ENCODE data around the gene ATP13A4. TPM values are rescaled to one million over a fixed set of nuclear protein-coding genes. Genes with fewer than 3 reads are reported as not detected.
"Not testable (repeated sequence)": the region's sequence is repeated elsewhere in the genome, so short reads cannot be mapped to it uniquely, and the experiment has no call there.

ATP13A4 gene
- total RNA-seq, 1 donor: not detected

- no peak overlapping the region for H3K4me2 ChIP-seq (ENCODE audit: insufficient read depth, low read length)
- H3K27ac ChIP-seq (ENCODE audit: low read depth, low read length): no peak overlapping the region
- no peaks in the 10 kb centered on the region for H4K20me1 ChIP-seq (ENCODE audit: insufficient read depth, low read length)
- H3K27me3 ChIP-seq (ENCODE audit: insufficient read depth, low read length): no peaks in the 10 kb centered on the region
- no peak overlapping the region for H3K4me3 ChIP-seq (ENCODE audit: insufficient read depth, low read length)
- no peaks in the 10 kb centered on the region for H3K9me3 ChIP-seq (ENCODE audit: low read depth, low read length)
- H3K4me1 ChIP-seq (ENCODE audit: insufficient read depth, low read length): no peaks in the 10 kb centered on the region
- no peak for DNase-seq (ENCODE audit: insufficient read length, low spot score, missing footprints)
- no peak overlapping the region for H2AFZ ChIP-seq (ENCODE audit: low read length)
- no peaks in the 10 kb centered on the region for H3K36me3 ChIP-seq (ENCODE audit: insufficient read depth, low read length)
- no peaks in the 10 kb centered on the region for H3K79me2 ChIP-seq (ENCODE audit: insufficient read depth, low read length)
- TF ChIP-seq CTCF (IDR thresholded peaks at IDR 0.05; ENCODE audit: extremely low read depth, low read depth, low read length): no peak
These were observed 8.6 kb downstream of the ATP13A4 start for GRCh38 chr3:193546129-193546528.

- no peaks in the 10 kb centered on the region for H4K20me1 ChIP-seq (ENCODE audit: insufficient read depth, low read length)
- no peaks in the 10 kb centered on the region for H3K36me3 ChIP-seq (ENCODE audit: insufficient read depth, low read length)
- H3K4me3 ChIP-seq (ENCODE audit: insufficient read depth, low read length): no peak overlapping the region
- H3K27ac ChIP-seq (ENCODE audit: low read depth, low read length): no peak overlapping the region
- no peak overlapping the region for H3K4me2 ChIP-seq (ENCODE audit: insufficient read depth, low read length)
- no peak overlapping the region for H2AFZ ChIP-seq (ENCODE audit: low read length)
- TF ChIP-seq CTCF (IDR thresholded peaks at IDR 0.05; ENCODE audit: extremely low read depth, low read depth, low read length): no peak
- no peaks in the 10 kb centered on the region for H3K9me3 ChIP-seq (ENCODE audit: low read depth, low read length)
- DNase-seq (ENCODE audit: insufficient read length, low spot score, missing footprints): no peak
- no peaks in the 10 kb centered on the region for H3K79me2 ChIP-seq (ENCODE audit: insufficient read depth, low read length)
- no peaks in the 10 kb centered on the region for H3K4me1 ChIP-seq (ENCODE audit: insufficient read depth, low read length)
- no peaks in the 10 kb centered on the region for H3K27me3 ChIP-seq (ENCODE audit: insufficient read depth, low read length)
These were observed 9.4 kb downstream of the ATP13A4 start for GRCh38 chr3:193545304-193545703.

- Histone ChIP-seq H3K79me2 (ENCODE audit: insufficient read depth, low read length) (no peaks in the 10 kb centered on the region), H3K36me3 (ENCODE audit: insufficient read depth, low read length) (no peaks in the 10 kb centered on the region), H4K20me1 (ENCODE audit: insufficient read depth, low read length) (no peaks in the 10 kb centered on the region), H3K4me1 (ENCODE audit: insufficient read depth, low read length) (no peaks in the 10 kb centered on the region), H3K4me3 (ENCODE audit: insufficient read depth, low read length) (no peak overlapping the region), H3K4me2 (ENCODE audit: insufficient read depth, low read length) (no peak overlapping the region), H2AFZ (ENCODE audit: low read length) (no peak overlapping the region), H3K9me3 (ENCODE audit: low read depth, low read length) (no peaks in the 10 kb centered on the region), H3K27ac (ENCODE audit: low read depth, low read length) (no peak overlapping the region), H3K27me3 (ENCODE audit: insufficient read depth, low read length) (no peaks in the 10 kb centered on the region)
- no peak for TF ChIP-seq CTCF (IDR thresholded peaks at IDR 0.05; ENCODE audit: extremely low read depth, low read depth, low read length)
- DNase-seq (ENCODE audit: insufficient read length, low spot score, missing footprints): no peak
These were observed 10.4 kb downstream of the ATP13A4 start for GRCh38 chr3:193544289-193544688.

GRCh38 chr3:193530231-193531165, 24.2 kb downstream of the ATP13A4 start:
- no peaks in the 10 kb centered on the region for H3K4me1 ChIP-seq (ENCODE audit: insufficient read depth, low read length)
- H3K27ac ChIP-seq (ENCODE audit: low read depth, low read length): no peak overlapping the region
- H3K4me3 ChIP-seq (ENCODE audit: insufficient read depth, low read length): no peak overlapping the region
- H2AFZ ChIP-seq (ENCODE audit: low read length): no peak overlapping the region
- no peak for TF ChIP-seq CTCF (IDR thresholded peaks at IDR 0.05; ENCODE audit: extremely low read depth, low read depth, low read length)
- DNase-seq (ENCODE audit: insufficient read length, low spot score, missing footprints): no peak
- H3K36me3 ChIP-seq (ENCODE audit: insufficient read depth, low read length): no peaks in the 10 kb centered on the region
- H3K4me2 ChIP-seq (ENCODE audit: insufficient read depth, low read length): no peak overlapping the region
- peaks cover 2% of the 10 kb centered on the region for H3K9me3 ChIP-seq (ENCODE audit: low read depth, low read length)
- H4K20me1 ChIP-seq (ENCODE audit: insufficient read depth, low read length): no peaks in the 10 kb centered on the region
- H3K27me3 ChIP-seq (ENCODE audit: insufficient read depth, low read length): no peaks in the 10 kb centered on the region
- H3K79me2 ChIP-seq (ENCODE audit: insufficient read depth, low read length): no peaks in the 10 kb centered on the region

GRCh38 chr3:193526085-193526484, 28.6 kb downstream of the ATP13A4 start:
- not testable (repeated sequence) for H3K9me3 ChIP-seq (ENCODE audit: low read depth, low read length); H3K36me3 ChIP-seq (ENCODE audit: insufficient read depth, low read length); H3K4me1 ChIP-seq (ENCODE audit: insufficient read depth, low read length); H4K20me1 ChIP-seq (ENCODE audit: insufficient read depth, low read length); H3K79me2 ChIP-seq (ENCODE audit: insufficient read depth, low read length); H2AFZ ChIP-seq (ENCODE audit: low read length); H3K4me3 ChIP-seq (ENCODE audit: insufficient read depth, low read length); H3K27ac ChIP-seq (ENCODE audit: low read depth, low read length); H3K27me3 ChIP-seq (ENCODE audit: insufficient read depth, low read length); DNase-seq (ENCODE audit: insufficient read length, low spot score, missing footprints); H3K4me2 ChIP-seq (ENCODE audit: insufficient read depth, low read length)

Measured in osteoblast (primary cell).